A204.1 (cell line): ENCODE measurements around the gene HNRNPUL2.
A peak's percentile ranks its signal among the peaks of the same experiment; 100 is the strongest.

Source experiments
- FAIRE-seq: peaks from 2 replicates; lab custom pipeline; 2012; peaks lifted over from hg19 to GRCh38; lab: Jason Lieb, UNC

HNRNPUL2 gene

DNA sequence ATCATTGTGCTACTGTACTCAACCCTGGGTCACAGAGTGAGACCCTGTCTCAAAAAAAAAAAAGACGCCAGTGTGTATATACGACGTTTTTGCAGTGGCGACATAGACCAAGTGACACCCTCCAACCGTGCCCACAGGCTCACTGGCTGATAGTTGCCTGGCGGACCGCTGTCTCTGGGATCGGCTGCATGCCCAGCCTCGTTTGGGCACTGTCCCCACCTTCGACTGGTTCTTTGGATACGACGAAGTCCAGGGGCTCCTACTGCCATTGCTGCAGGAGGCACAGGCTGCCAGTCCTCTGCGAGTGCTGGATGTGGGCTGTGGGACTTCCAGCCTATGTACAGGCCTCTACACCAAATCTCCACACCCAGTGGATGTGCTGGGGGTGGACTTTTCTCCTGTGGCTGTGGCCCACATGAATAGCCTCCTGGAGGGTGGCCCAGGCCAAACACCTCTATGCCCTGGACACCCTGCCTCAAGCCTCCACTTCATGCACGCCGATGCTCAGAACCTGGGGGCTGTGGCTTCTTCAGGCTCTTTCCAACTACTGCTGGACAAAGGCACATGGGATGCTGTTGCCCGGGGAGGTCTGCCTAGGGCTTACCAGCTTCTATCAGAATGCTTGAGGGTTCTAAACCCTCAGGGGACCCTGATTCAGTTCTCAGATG lies 60.9 kb downstream of the HNRNPUL2 start:
- FAIRE-seq = no peak

DNA sequence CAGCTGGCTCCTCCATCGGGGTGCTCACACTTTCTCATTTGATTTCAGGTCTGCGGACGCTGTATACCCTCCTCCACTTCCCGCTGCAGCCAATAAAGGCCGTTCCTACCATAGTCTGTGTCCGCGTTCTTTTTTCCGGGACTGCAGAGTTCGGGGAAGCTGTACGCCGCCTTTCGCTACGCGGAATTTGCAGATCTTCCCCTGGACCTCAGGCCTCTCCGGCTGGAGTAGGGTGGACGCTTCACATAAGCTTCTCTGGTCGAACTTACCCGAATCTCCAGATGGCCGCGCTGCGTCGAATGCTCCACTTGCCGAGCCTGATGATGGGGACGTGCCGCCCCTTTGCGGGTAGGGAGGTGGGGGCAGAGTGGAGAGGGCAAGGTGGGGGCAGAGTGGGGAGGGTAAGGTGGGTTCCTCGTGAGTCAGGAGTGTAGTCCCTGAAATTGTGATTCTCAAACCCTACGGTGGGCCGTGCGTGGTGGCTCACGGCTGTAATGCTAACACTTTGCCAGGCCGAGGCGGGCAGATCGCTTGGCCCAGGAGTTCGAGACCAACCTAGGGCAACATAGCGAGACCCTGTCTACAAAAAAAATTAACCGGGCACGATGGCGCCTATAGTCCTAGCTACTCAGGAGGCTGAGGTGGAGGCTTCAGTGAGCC lies 61.5 kb downstream of the HNRNPUL2 start:
- FAIRE-seq = no peak

- FAIRE-seq = peak; percentile 69
Observed at GRCh38 chr11:62665075-62665598, 62.1 kb downstream of the HNRNPUL2 start, which contains the start of the genes C11orf98 and CSKMT. C11orf98 (minus strand) TSS chr11:62665210; CDS start chr11:62665169, 41 bp downstream. CSKMT (plus strand) TSS chr11:62665312; CDS start chr11:62665880, 568 bp downstream.

- no peak for FAIRE-seq
Observed at GRCh38 chr11:62664405-62665074, 62.7 kb downstream of the HNRNPUL2 start.
